Endothelial cell of umbilical vein (primary cell): ENCODE data around the gene FHIT. TPM values are rescaled to one million over a fixed set of nuclear protein-coding genes. Genes with fewer than 3 reads are reported as not detected.

Source experiments
- BruUV-seq: library from RNA; stranded (reverse); fragments of 400-500 nt; replicated peaks from 2 replicates; lab custom pipeline; 2021; lab: Mats Ljungman, UMichigan
- CTCF ChIA-PET: fragments of 300-600, 350-600 bp; sonication (Branson Sonifier 250); formaldehyde crosslinking; loops from one replicate; lab custom pipeline; 2021; ENCODE audit warnings: antibody characterized with exemption, inconsistent platforms; lab: Charles Lee
- POLR2A ChIA-PET: fragments of 300-600, 350-600 bp; sonication (Branson Sonifier 250); formaldehyde crosslinking; loops from one replicate; lab custom pipeline; 2021; ENCODE audit warnings: antibody characterized with exemption, inconsistent platforms; lab: Charles Lee
- DNase-seq: peaks from one replicate; pipeline ENCODE4 v3.0.0-alpha.2; 2011; ENCODE audit warnings: low read depth, low spot score
- FAIRE-seq: peaks from 2 replicates; lab custom pipeline; 2011; peaks lifted over from hg19 to GRCh38; lab: Jason Lieb, UNC
- H2AFZ ChIP-seq: 2 replicates; pipeline ENCODE4 v1.6.0; 2012; ENCODE audit warnings: low read depth, low read length, control low read depth, inconsistent platforms
- H3K27ac ChIP-seq: 2 replicates; pipeline ENCODE4 v1.5.1; 2011; ENCODE audit warnings: low read depth, mild to moderate bottlenecking, control low read depth, low read length, moderate library complexity; ENCODE audit not compliant: insufficient read depth
- H3K27me3 ChIP-seq, 2 experiments: 2 replicates each; pipeline versions ENCODE4 v1.6.0 to v1.6.1; 2011; ENCODE audit warnings: low read length in 2 of 2, mixed read lengths in 1 of 2; ENCODE audit not compliant: control insufficient read depth in 2 of 2, insufficient read depth in 2 of 2
- H3K36me3 ChIP-seq, 2 experiments: 2 replicates in 1 of 2; 3 replicates in 1 of 2; pipeline ENCODE4 v1.5.1; 2011; ENCODE audit warnings: low read length in 2 of 2, mild to moderate bottlenecking in 1 of 2, moderate library complexity in 1 of 2; ENCODE audit not compliant: control insufficient read depth in 2 of 2, insufficient read depth in 2 of 2; ENCODE audit errors: extremely low read depth in 1 of 2
- H3K4me1 ChIP-seq: 3 replicates; pipeline ENCODE4 v1.5.1; 2011; ENCODE audit warnings: mild to moderate bottlenecking, low read length; ENCODE audit not compliant: control insufficient read depth, insufficient read depth; ENCODE audit errors: extremely low read depth
- H3K4me2 ChIP-seq: 2 replicates; pipeline ENCODE4 v1.6.1; 2011; ENCODE audit warnings: low read length, control low read depth, mixed read lengths; ENCODE audit not compliant: insufficient read depth
- H3K4me3 ChIP-seq, 3 experiments: fragments of 200-600 bp in 1 of 3; sonication (generic), shearing (Covaris generic) in 1 of 3; replicated peaks in 1 of 3; 2 replicates each; pipeline ENCODE4 v1.5.1; 2011 to 2016; ENCODE audit warnings: control low read depth in 3 of 3, low read length in 3 of 3, mild to moderate bottlenecking in 2 of 3, inconsistent platforms in 1 of 3, low read depth in 1 of 3, moderate library complexity in 1 of 3; ENCODE audit not compliant: insufficient read depth in 1 of 3
- H3K79me2 ChIP-seq: 2 replicates; pipeline ENCODE4 v1.6.0; 2012; ENCODE audit warnings: low read length, inconsistent platforms; ENCODE audit not compliant: control insufficient read depth, insufficient read depth
- H3K9ac ChIP-seq: replicated peaks from 2 replicates; pipeline ENCODE3; 2011; ENCODE audit warnings: low read length, control low read depth; ENCODE audit not compliant: insufficient read depth; ENCODE audit errors: extremely low read depth
- H3K9me1 ChIP-seq: replicated peaks from 3 replicates; pipeline ENCODE4 v1.6.0; 2011; ENCODE audit warnings: mild to moderate bottlenecking, low read length; ENCODE audit not compliant: control insufficient read depth, insufficient read depth; ENCODE audit errors: extremely low read depth
- H3K9me3 ChIP-seq: replicated peaks from 2 replicates; pipeline ENCODE4 v1.5.1; 2012; ENCODE audit warnings: low read length, inconsistent platforms; ENCODE audit not compliant: control insufficient read depth, insufficient read depth
- H4K20me1 ChIP-seq: replicated peaks from 2 replicates; pipeline ENCODE3; 2011; ENCODE audit warnings: mild to moderate bottlenecking, low read length; ENCODE audit not compliant: control insufficient read depth, insufficient read depth; ENCODE audit errors: extremely low read depth
- CTCF ChIP-seq, 2 donors: IDR thresholded peaks; 1 replicate in 1 of 2; 2 replicates in 1 of 2; pipeline ENCODE4 v1.5.1; 2011; ENCODE audit warnings: low read length in 2 of 2, mild to moderate bottlenecking in 2 of 2, moderate library complexity in 2 of 2, control low read depth in 1 of 2, inconsistent platforms in 1 of 2, low read depth in 1 of 2; ENCODE audit not compliant: insufficient read depth in 1 of 2; ENCODE audit errors: extremely low read depth in 1 of 2
- EZH2 ChIP-seq: IDR thresholded peaks from 2 replicates; pipeline ENCODE4 v1.6.1; 2012; ENCODE audit warnings: borderline replicate concordance, low read depth, mild to moderate bottlenecking, moderate library complexity, low read length, inconsistent platforms; ENCODE audit not compliant: severe bottlenecking
- FOS ChIP-seq: IDR thresholded peaks from 2 replicates; pipeline ENCODE4 v1.6.1; 2011; ENCODE audit warnings: mild to moderate bottlenecking, low read length, moderate library complexity, borderline replicate concordance; ENCODE audit not compliant: insufficient read depth
- GATA2 ChIP-seq: IDR thresholded peaks from 2 replicates; pipeline ENCODE4 v1.7.0; 2011; ENCODE audit warnings: low read depth, mild to moderate bottlenecking, moderate library complexity, mixed read lengths, low read length; ENCODE audit not compliant: insufficient read length, insufficient read depth
- JUN ChIP-seq: IDR thresholded peaks from 2 replicates; pipeline ENCODE4 v1.6.1; 2011; ENCODE audit warnings: borderline replicate concordance, low read depth; ENCODE audit not compliant: insufficient read length, insufficient read depth
- MYC ChIP-seq: IDR thresholded peaks from one replicate; pipeline ENCODE4 v1.6.1; 2011; ENCODE audit warnings: mild to moderate bottlenecking, low read depth, low read length
- POLR2A ChIP-seq: IDR thresholded peaks from 2 replicates; pipeline ENCODE4 v1.6.1; 2012; ENCODE audit warnings: low read depth, mild to moderate bottlenecking, control low read depth, low read length
- POLR2AphosphoS5 ChIP-seq: IDR thresholded peaks from 2 replicates; pipeline ENCODE4 v1.6.1; 2012; ENCODE audit warnings: low read depth, mild to moderate bottlenecking, control low read depth, low read length, moderate library complexity; ENCODE audit not compliant: insufficient read depth
- dilution Hi-C: fragments of 300-500 bp; cut with MboI; formaldehyde crosslinking; loops from one replicate; pipeline ENCODE4 v1.15.0; 2019; ENCODE audit warnings: low sequenced_read_pairs; ENCODE audit not compliant: extremely low pct_ligation_motif_present
- intact Hi-C: fragments of 100-400 bp; cut with micrococcal nuclease; formaldehyde crosslinking; loops from one replicate; pipeline ENCODE4 v1.10.0; 2022
- polyA plus RNA-seq, 4 experiments: library from polyadenylated mRNA; depleted of rRNA in 3 of 4; stranded (reverse) in 3 of 4; unstranded in 1 of 4; fragments of >200 nt; gene quantifications; 2 replicates each; pipeline versions ENCODE4 v1.2.1 to v1.2.3, GENCODE V29; 2011 to 2012; ENCODE audit warnings: missing spikeins in 1 of 4
- total RNA-seq: library from RNA; stranded (reverse); gene quantifications from 2 replicates; pipeline ENCODE4 v1.2.3, GENCODE V29; 2021
- TF ChIP-seq, protein P1 (sequence below): IDR thresholded peaks from 2 replicates; pipeline ENCODE4 v1.6.1; 2011; ENCODE audit not compliant: insufficient read depth, insufficient read length

The FHIT gene
- total and polyA plus RNA-seq, 2 donors (not counting 3 experiments of a cell fraction or from before 2014, with no cell fraction given), result 0.47 to 2.2 TPM

GRCh38 chr3:60246361-60246760 lies 1004.9 kb downstream of the FHIT start:
- dilution Hi-C loops (no loop called here), intact Hi-C loops (no loop called here)
- DNase-seq (no peak), FAIRE-seq (no peak)
- H3K4me2 ChIP-seq, result no peak overlapping the region
- no peak overlapping the region for H3K9ac ChIP-seq
- H4K20me1 ChIP-seq, result no peaks in the 10 kb centered on the region
- no TSS peak for BruUV-seq
- ChIA-PET CTCF (no interaction called here), POLR2A (no interaction called here)
- H2AFZ ChIP-seq, result no peak overlapping the region
- no peak overlapping the region for H3K27ac ChIP-seq
- no peaks in the 10 kb centered on the region for H3K79me2 ChIP-seq
- H3K4me3 ChIP-seq, result no peak overlapping the region
- H3K9me3 ChIP-seq, result peaks cover 2% of the 10 kb centered on the region
- no peaks in the 10 kb centered on the region for H3K9me1 ChIP-seq
- H3K4me1 ChIP-seq, result no peaks in the 10 kb centered on the region
- no peaks in the 10 kb centered on the region for H3K27me3 ChIP-seq
- H3K36me3 ChIP-seq, result no peaks in the 10 kb centered on the region
- TF ChIP-seq POLR2AphosphoS5 (no peak), FOS (no peak), CTCF (IDR thresholded peaks at IDR 0.05; ENCODE audit: extremely low read depth in 1 of 2, insufficient read depth in 1 of 2, low read depth in 1 of 2, low read length in 2 of 2) (no peak), EZH2 (no peak), GATA2 (no peak), JUN (no peak), POLR2A (no peak), MYC (no peak)
- TF ChIP-seq, protein P1, sequence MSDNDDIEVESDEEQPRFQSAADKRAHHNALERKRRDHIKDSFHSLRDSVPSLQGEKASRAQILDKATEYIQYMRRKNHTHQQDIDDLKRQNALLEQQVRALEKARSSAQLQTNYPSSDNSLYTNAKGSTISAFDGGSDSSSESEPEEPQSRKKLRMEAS, result no peak
